ENCODE measurements around the gene MAST3.

GRCh38 chr19:18145391-18145999 is 47.9 kb downstream of the MAST3 start:
- TF ChIP-seq CTCF (IDR thresholded peaks at IDR 0.05) (no peak), POLR2A (IDR thresholded peaks at IDR 0.05) (no peak)

Data from uterus (tissue), 2 donors.